HepG2 (cell line): ENCODE results near the gene PIP. TPM values are rescaled to one million over a fixed set of nuclear protein-coding genes. Genes with fewer than 3 reads are reported as not detected.
A peak's percentile ranks its signal among the peaks of the same experiment; 100 is the strongest.
"Not testable (repeated sequence)": the region's sequence is repeated elsewhere in the genome, so short reads cannot be mapped to it uniquely, and the experiment has no call there.

Experiments used
- ATAC-seq: fragments of 200-7000 bp; cut with Tn5 transposase; 3 replicates; pipeline ENCODE4 v1.9.1; 2020; ENCODE audit warnings: mild to moderate bottlenecking, moderate library complexity
- BruUV-seq: library from RNA; stranded (reverse); fragments of 400-500 nt; replicated peaks from 2 replicates; lab custom pipeline; 2021; lab: Mats Ljungman, UMichigan
- CTCF ChIA-PET: fragments of 300-600 bp; formaldehyde crosslinking; extraction: SDS; loops from one replicate; lab custom pipeline; 2021; ENCODE audit warnings: low total read pairs, inconsistent platforms, low intra/inter-chr PET ratio; lab: Yijun Ruan, JAX
- POLR2A ChIA-PET: fragments of 350-600 bp; sonication (Branson Sonifier 250); formaldehyde crosslinking; loops from one replicate; lab custom pipeline; 2020; ENCODE audit warnings: antibody characterized with exemption, inconsistent platforms; lab: Yijun Ruan, JAX
- DNase-seq: peaks from one replicate; pipeline ENCODE4 v3.0.0-alpha.2; 2015; ENCODE audit warnings: low spot score
- FAIRE-seq: peaks from 3 replicates; lab custom pipeline; 2011; peaks lifted over from hg19 to GRCh38; lab: Jason Lieb, UNC
- H2AFZ ChIP-seq: one replicate; pipeline ENCODE4 v1.6.1; 2011; ENCODE audit warnings: low read length, inconsistent platforms
- H3K27ac ChIP-seq: fragments of 300-600 bp; 3 replicates; pipeline ENCODE4 v1.8.0; 2011; ENCODE audit warnings: mixed run types, mild to moderate bottlenecking, mixed read lengths, low read length, inconsistent platforms; ENCODE audit not compliant: insufficient read depth; ENCODE audit errors: extremely low read length
- H3K27me3 ChIP-seq, 2 experiments: fragments of 200-600 bp in 1 of 2; 2 replicates in 1 of 2; 3 replicates in 1 of 2; pipeline versions ENCODE4 v1.6.0 to v1.8.0; 2011; ENCODE audit warnings: low read length in 2 of 2, mild to moderate bottlenecking in 2 of 2, moderate library complexity in 2 of 2, inconsistent platforms in 1 of 2; ENCODE audit not compliant: insufficient read depth in 2 of 2, control insufficient read depth in 1 of 2
- H3K36me3 ChIP-seq, 2 experiments: fragments of 200-600 bp in 1 of 2; replicated peaks in 1 of 2; 2 replicates in 1 of 2; 3 replicates in 1 of 2; pipeline versions ENCODE4 v1.5.1 to v1.8.0; 2011; ENCODE audit warnings: low read length in 2 of 2, inconsistent platforms in 1 of 2; ENCODE audit not compliant: insufficient read depth in 2 of 2, control insufficient read depth in 1 of 2
- H3K4me1 ChIP-seq: 2 replicates; pipeline ENCODE4 v1.5.1; 2012; ENCODE audit warnings: low read length, inconsistent platforms; ENCODE audit not compliant: insufficient read depth
- H3K4me2 ChIP-seq: 2 replicates; pipeline ENCODE4 v1.6.0; 2011; ENCODE audit warnings: low read depth, low read length, inconsistent platforms
- H3K4me3 ChIP-seq, 3 experiments: fragments of 200-600 bp in 1 of 3; sonication (generic), shearing (Covaris generic) in 1 of 3; replicated peaks in 1 of 3; 2 replicates each; pipeline ENCODE4 v1.5.1; 2011 to 2016; ENCODE audit warnings: low read length in 3 of 3, inconsistent platforms in 2 of 3, low read depth in 2 of 3, mild to moderate bottlenecking in 2 of 3, control low read depth in 1 of 3, mixed read lengths in 1 of 3; ENCODE audit not compliant: insufficient read depth in 1 of 3
- H3K79me2 ChIP-seq: one replicate; pipeline ENCODE4 v1.6.1; 2011; ENCODE audit warnings: low read length, inconsistent platforms; ENCODE audit not compliant: insufficient read depth
- H3K9ac ChIP-seq: 2 replicates; pipeline ENCODE4 v1.6.0; 2011; ENCODE audit warnings: mild to moderate bottlenecking, low read depth, low read length, inconsistent platforms; ENCODE audit not compliant: insufficient read depth
- H3K9me3 ChIP-seq: 2 replicates; pipeline ENCODE4 v1.5.1; 2012; ENCODE audit warnings: mild to moderate bottlenecking, low read length
- H4K20me1 ChIP-seq: 2 replicates; pipeline ENCODE4 v1.6.0; 2011; ENCODE audit warnings: inconsistent platforms, mild to moderate bottlenecking, low read length, moderate library complexity; ENCODE audit not compliant: insufficient read depth
- ARNT ChIP-seq: fragments of 450-650 bp; IDR thresholded peaks from 2 replicates; pipeline ENCODE4 v1.6.1; 2017
- DNMT1 ChIP-seq: sonication (generic); formaldehyde crosslinking; IDR thresholded peaks from 2 replicates; pipeline ENCODE4 v1.5.1; 2020; ENCODE audit warnings: mild to moderate bottlenecking, missing genetic modification reagents
- ETV6 ChIP-seq: sonication (generic); formaldehyde crosslinking; conservative IDR thresholded peaks from 2 replicates; pipeline ENCODE4 v1.4.0; 2020; ENCODE audit warnings: missing genetic modification reagents
- FOXM1 ChIP-seq: sonication (generic); formaldehyde crosslinking; IDR thresholded peaks from 2 replicates; pipeline ENCODE4 v1.5.0; 2020; ENCODE audit warnings: missing genetic modification reagents
- MEIS1 ChIP-seq: sonication (generic); formaldehyde crosslinking; IDR thresholded peaks from 2 replicates; pipeline ENCODE4 v1.9.0; 2021; ENCODE audit warnings: mild to moderate bottlenecking, missing genetic modification reagents, moderate library complexity, borderline replicate concordance
- POGZ ChIP-seq: sonication (generic); formaldehyde crosslinking; IDR thresholded peaks from 2 replicates; pipeline ENCODE4 v1.4.0; 2020; ENCODE audit warnings: mild to moderate bottlenecking, missing genetic modification reagents
- RXRA ChIP-seq: sonication (generic); formaldehyde crosslinking; IDR thresholded peaks from 2 replicates; pipeline ENCODE4 v1.5.1; 2020; ENCODE audit warnings: missing genetic modification reagents
- ZNF263 ChIP-seq: sonication (generic); formaldehyde crosslinking; IDR thresholded peaks from 2 replicates; pipeline ENCODE4 v1.4.0; 2020; ENCODE audit warnings: missing genetic modification reagents
- ZSCAN9 ChIP-seq: IDR thresholded peaks from 2 replicates; pipeline ENCODE4 v1.6.1; 2016; ENCODE audit warnings: borderline replicate concordance
- WGBS: methylation state at CpG from one replicate; pipeline ENCODE4 v1.1.6; 2017; ENCODE audit warnings: low lambda C conversion rate; 5-methylcytosine and 5-hydroxymethylcytosine counted together
- in situ Hi-C: cut with HindIII; loops from 2 replicates; pipeline ENCODE4 v1.10.0; 2017; ENCODE audit warnings: low pct_unique_long_range_greater_than_20kb; ENCODE audit not compliant: extremely low pct_ligation_motif_present
- intact Hi-C: fragments of 100-400 bp; cut with micrococcal nuclease; formaldehyde crosslinking; loops from one replicate; pipeline ENCODE4 v1.10.0; 2022; ENCODE audit not compliant: unreplicated experiment
- polyA plus RNA-seq, 8 experiments: library from polyadenylated mRNA; depleted of rRNA in 3 of 8; stranded (reverse) in 7 of 8; unstranded in 1 of 8; fragments of >200 nt; fragmentation: Illumina TruSeq in 4 of 8; extraction: Trizol in 4 of 8; gene quantifications; 2 replicates each; pipeline versions ENCODE4 v1.2.1 to v1.2.3, GENCODE V29; 2011 to 2016; ENCODE audit warnings: low read depth in 4 of 8, missing spikeins in 1 of 8, mixed read lengths in 1 of 8; ENCODE audit not compliant: insufficient read depth in 1 of 8
- total RNA-seq, 5 experiments: library from RNA; depleted of rRNA; stranded (reverse); fragments of >200 nt; fragmentation: Illumina TruSeq; extraction: Trizol; gene quantifications; 2 replicates each; pipeline ENCODE4 v1.2.3, GENCODE V29; 2016; ENCODE audit warnings: low read depth in 1 of 5
- TF ChIP-seq, protein P1 (sequence below): IDR thresholded peaks from 2 replicates; pipeline ENCODE4 v1.6.1; 2016
- TF ChIP-seq, protein P2 (sequence below): sonication (generic); formaldehyde crosslinking; IDR thresholded peaks from 2 replicates; pipeline ENCODE4 v1.8.1; 2023; ENCODE audit warnings: mild to moderate bottlenecking, inconsistent platforms, moderate library complexity, missing genetic modification reagents, borderline replicate concordance
- TF ChIP-seq, protein P3 (sequence below): sonication (generic); formaldehyde crosslinking; IDR thresholded peaks from 2 replicates; pipeline ENCODE4 v1.4.0; 2020; ENCODE audit warnings: missing genetic modification reagents, borderline replicate concordance

PIP gene
- total and polyA plus RNA-seq, 2 of the 13 experiments (the other 11 are each of a cell fraction or from before 2014, with no cell fraction given): not detected

DNA sequence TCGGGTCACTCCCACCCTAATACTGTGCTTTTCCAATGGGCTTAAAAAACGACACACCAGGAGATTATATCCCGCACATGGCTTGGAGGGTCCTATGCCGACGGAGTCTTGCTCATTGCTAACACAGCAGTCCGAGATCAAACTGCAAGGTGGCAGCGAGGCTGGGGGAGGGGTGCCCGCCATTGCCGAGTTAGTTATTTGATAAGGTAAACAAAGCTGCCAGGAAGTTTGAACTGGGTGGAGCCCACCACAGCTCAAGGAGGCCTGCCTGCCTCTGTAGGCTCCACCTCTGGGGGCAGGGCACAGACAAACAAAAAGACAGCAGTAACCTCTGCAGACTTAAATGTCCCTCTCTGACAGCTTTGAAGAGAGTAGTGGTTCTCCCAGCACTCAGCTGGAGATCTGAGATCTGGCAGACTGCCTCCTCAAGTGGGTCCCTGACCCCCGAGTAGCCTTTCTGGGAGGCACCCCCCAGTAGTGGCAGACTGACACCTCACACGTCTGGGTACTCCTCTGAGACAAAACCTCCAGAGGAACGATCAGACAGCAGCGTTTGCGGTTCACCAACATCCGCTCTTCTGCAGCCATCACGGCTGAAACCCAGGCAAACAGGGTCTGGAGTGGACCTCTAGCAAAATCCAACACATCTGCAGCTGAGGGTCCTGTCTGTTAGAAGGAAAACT, 43.2 kb upstream of the PIP start:
- CTCF ChIA-PET: not testable (repeated sequence)

DNA sequence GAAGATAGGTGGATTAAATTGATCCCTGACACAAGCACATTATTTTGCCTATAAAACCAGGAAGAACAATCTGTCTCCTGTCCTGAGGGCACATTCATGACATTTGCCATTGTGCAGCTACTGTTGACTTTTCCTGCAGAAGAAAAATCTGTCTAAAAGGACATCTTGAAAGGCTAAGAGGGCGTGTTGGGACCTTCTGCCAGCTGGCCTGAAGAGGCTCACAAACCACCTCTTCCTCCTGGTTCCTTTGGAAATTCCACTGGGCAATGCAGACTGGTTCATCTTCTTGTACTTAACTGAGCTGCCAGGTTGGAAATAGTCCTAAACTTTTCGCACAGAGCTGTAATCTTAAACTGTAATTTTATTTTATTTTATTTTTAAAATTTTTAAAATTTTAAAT, 35.7 kb upstream of the PIP start:
- POLR2A ChIA-PET: no interaction called here
- BruUV-seq: no TSS peak
- in situ Hi-C loops: no loop called here
- TF ChIP-seq ZNF263 (CRISPR knock-in tag) (no peak), MEIS1 (no peak), ETV6 (CRISPR knock-in tag) (no peak), RXRA (CRISPR knock-in tag) (no peak), POGZ (CRISPR knock-in tag) (no peak), DNMT1 (CRISPR knock-in tag) (no peak), ARNT (no peak), FOXM1 (CRISPR knock-in tag) (no peak), ZSCAN9 (CRISPR knock-in tag) (no peak)
- TF ChIP-seq, protein P1, sequence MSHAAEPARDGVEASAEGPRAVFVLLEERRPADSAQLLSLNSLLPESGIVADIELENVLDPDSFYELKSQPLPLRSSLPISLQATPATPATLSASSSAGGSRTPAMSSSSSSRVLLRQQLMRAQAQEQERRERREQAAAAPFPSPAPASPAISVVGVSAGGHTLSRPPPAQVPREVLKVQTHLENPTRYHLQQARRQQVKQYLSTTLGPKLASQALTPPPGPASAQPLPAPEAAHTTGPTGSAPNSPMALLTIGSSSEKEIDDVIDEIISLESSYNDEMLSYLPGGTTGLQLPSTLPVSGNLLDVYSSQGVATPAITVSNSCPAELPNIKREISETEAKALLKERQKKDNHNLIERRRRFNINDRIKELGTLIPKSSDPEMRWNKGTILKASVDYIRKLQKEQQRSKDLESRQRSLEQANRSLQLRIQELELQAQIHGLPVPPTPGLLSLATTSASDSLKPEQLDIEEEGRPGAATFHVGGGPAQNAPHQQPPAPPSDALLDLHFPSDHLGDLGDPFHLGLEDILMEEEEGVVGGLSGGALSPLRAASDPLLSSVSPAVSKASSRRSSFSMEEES: no peak
- TF ChIP-seq, protein P2, sequence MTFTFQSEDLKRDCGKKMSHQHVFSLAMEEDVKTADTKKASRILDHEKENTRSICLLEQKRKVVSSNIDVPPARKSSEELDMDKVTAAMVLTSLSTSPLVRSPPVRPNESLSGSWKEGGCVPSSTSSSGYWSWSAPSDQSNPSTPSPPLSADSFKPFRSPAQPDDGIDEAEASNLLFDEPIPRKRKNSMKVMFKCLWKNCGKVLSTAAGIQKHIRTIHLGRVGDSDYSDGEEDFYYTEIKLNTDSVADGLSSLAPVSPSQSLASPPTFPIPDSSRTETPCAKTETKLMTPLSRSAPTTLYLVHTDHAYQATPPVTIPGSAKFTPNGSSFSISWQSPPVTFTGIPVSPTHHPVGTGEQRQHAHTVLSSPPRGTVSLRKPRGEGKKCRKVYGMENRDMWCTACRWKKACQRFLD (CRISPR knock-in tag): no peak

More for the DNA sequence above, 43.2 kb upstream of the PIP start:
- FAIRE-seq, H3K27ac ChIP-seq, H3K9ac ChIP-seq, DNase-seq, BruUV-seq, POLR2A ChIA-PET, H3K36me3 ChIP-seq, H3K9me3 ChIP-seq, H3K4me1 ChIP-seq, H3K4me3 ChIP-seq, intact Hi-C loops, ATAC-seq, H4K20me1 ChIP-seq, H3K27me3 ChIP-seq, in situ Hi-C loops, H2AFZ ChIP-seq, H3K4me2 ChIP-seq, H3K79me2 ChIP-seq: not testable (repeated sequence)
- WGBS: 51% methylated on average over 13 of the region's 16 CpGs
- TF ChIP-seq, protein P3, sequence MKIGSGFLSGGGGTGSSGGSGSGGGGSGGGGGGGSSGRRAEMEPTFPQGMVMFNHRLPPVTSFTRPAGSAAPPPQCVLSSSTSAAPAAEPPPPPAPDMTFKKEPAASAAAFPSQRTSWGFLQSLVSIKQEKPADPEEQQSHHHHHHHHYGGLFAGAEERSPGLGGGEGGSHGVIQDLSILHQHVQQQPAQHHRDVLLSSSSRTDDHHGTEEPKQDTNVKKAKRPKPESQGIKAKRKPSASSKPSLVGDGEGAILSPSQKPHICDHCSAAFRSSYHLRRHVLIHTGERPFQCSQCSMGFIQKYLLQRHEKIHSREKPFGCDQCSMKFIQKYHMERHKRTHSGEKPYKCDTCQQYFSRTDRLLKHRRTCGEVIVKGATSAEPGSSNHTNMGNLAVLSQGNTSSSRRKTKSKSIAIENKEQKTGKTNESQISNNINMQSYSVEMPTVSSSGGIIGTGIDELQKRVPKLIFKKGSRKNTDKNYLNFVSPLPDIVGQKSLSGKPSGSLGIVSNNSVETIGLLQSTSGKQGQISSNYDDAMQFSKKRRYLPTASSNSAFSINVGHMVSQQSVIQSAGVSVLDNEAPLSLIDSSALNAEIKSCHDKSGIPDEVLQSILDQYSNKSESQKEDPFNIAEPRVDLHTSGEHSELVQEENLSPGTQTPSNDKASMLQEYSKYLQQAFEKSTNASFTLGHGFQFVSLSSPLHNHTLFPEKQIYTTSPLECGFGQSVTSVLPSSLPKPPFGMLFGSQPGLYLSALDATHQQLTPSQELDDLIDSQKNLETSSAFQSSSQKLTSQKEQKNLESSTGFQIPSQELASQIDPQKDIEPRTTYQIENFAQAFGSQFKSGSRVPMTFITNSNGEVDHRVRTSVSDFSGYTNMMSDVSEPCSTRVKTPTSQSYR (CRISPR knock-in tag): peak; percentile 58; the same call in 1 of the 2 replicates

More for the DNA sequence above, 35.7 kb upstream of the PIP start:
- H3K79me2 ChIP-seq: no peaks in the 10 kb centered on the region
- peaks cover 16% of the 10 kb centered on the region for H3K9me3 ChIP-seq
- no peak overlapping the region for H3K27ac ChIP-seq
- no peaks in the 10 kb centered on the region for H3K4me1 ChIP-seq
- H3K4me3 ChIP-seq: no peak overlapping the region
- 5% methylated on average over 2 of the region's 2 CpGs for WGBS
- no peaks in the 10 kb centered on the region for H4K20me1 ChIP-seq
- no peaks in the 10 kb centered on the region for H3K36me3 ChIP-seq
- H2AFZ ChIP-seq: no peak overlapping the region
- DNase-seq (no peak), ATAC-seq (no peak), FAIRE-seq (no peak)
- no peak overlapping the region for H3K4me2 ChIP-seq
- H3K27me3 ChIP-seq: no peaks in the 10 kb centered on the region
- intact Hi-C loops: no loop called here
- no peak overlapping the region for H3K9ac ChIP-seq
- CTCF ChIA-PET: no interaction called here
